HG03442 (cell line): ENCODE results near the gene CELA2A.
"Not testable (repeated sequence)": the region's sequence is repeated elsewhere in the genome, so short reads cannot be mapped to it uniquely, and the experiment has no call there.

Source experiments
- ATAC-seq: cut with Tn5 transposase; IDR thresholded peaks from one replicate; pipeline ENCODE4 v1.9.1; 2021; ENCODE audit warnings: mild to moderate bottlenecking, moderate library complexity; ENCODE audit not compliant: unreplicated experiment

Gene CELA2A

GRCh38 chr1:15466955-15467625, 10.6 kb downstream of the CELA2A start:
- ATAC-seq: not testable (repeated sequence)

DNA sequence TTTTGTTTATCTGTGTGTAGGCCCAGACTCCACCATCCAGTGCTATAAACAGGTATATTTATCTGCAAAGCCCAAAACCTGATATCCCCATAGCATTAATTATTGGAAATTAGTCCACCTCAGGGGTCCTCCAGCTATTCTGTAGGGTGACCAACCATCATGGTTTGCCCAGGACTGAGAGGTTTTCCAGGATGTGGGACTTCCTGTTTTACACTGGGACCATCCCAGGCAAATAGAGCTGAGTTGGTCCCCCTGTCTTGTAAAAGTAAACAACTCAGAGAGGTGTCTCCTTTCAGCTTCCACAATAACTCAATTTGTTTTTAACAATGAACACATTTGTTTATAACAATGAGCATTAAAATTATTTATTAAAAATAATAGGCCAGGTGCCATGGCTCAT, 11.6 kb downstream of the CELA2A start:
- no peak for ATAC-seq

GRCh38 chr1:15469361-15469760, 12.8 kb downstream of the CELA2A start:
- ATAC-seq: no peak

- not testable (repeated sequence) for ATAC-seq
These were observed 13.4 kb downstream of the CELA2A start for GRCh38 chr1:15469821-15470448.

- ATAC-seq: not testable (repeated sequence)
These were observed 14.5 kb downstream of the CELA2A start for GRCh38 chr1:15471067-15471466.

DNA sequence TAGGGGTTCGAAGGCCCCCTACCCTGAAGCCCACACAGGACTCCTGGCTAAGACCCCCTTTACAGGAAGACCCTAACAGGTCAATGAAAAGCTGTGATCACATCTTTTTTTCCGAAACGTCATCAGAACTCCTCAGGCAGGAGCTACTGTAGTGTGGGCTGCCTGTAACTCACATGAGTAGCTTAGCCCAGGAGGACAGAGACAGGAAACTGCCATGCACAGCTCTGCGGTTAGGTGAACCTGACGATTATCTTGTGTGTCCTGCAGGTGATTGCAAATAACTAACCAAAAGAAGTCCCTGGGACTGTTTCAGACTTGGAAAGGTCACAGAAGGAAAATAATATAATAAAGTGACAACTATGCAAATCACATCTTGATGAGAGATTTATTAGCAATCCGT, 15.2 kb downstream of the CELA2A start:
- ATAC-seq: not testable (repeated sequence)

GRCh38 chr1:15472587-15472986, 16.1 kb downstream of the CELA2A start:
- no peak for ATAC-seq

- ATAC-seq: no peak
These were observed 19.3 kb downstream of the CELA2A start, which contains the start of gene CELA2B for GRCh38 chr1:15475752-15476314. Gene CELA2B, plus strand, starts transcription at chr1:15476104. Its CDS starts 22 bp downstream, at chr1:15476126.

- ATAC-seq: no peak
These were observed 20.4 kb downstream of the CELA2A start for GRCh38 chr1:15476927-15477326.

DNA sequence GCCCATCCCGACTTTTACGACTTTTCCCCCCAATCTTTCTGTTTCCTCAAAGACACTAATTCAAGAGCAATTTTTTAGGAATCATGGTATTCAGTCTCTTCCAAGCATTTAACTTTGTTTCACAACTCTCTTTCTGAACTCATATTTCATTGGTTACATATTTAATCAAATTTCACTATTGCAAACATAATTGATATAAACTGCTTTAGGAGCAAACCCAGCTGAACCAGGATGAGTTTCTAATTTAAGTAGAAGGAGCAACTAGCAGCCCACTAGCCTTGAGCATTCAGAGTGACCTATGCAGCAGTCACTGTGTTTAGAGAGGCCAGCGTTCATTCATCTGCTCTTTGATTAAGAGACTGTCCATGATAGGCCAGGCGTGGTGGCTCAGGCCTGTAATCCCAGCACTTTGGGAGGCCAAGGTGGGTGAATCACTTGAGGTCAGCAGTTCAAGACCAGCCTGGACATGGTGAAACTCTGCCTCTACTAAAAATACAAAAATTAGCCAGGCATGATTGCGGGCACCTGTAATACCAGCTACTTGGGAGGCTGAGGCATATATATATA, 21.2 kb downstream of the CELA2A start:
- no peak for ATAC-seq

- ATAC-seq: no peak
These were observed 23.3 kb downstream of the CELA2A start for GRCh38 chr1:15479654-15480347.

GRCh38 chr1:15482455-15482854, 25.9 kb downstream of the CELA2A start:
- ATAC-seq: not testable (repeated sequence)

DNA sequence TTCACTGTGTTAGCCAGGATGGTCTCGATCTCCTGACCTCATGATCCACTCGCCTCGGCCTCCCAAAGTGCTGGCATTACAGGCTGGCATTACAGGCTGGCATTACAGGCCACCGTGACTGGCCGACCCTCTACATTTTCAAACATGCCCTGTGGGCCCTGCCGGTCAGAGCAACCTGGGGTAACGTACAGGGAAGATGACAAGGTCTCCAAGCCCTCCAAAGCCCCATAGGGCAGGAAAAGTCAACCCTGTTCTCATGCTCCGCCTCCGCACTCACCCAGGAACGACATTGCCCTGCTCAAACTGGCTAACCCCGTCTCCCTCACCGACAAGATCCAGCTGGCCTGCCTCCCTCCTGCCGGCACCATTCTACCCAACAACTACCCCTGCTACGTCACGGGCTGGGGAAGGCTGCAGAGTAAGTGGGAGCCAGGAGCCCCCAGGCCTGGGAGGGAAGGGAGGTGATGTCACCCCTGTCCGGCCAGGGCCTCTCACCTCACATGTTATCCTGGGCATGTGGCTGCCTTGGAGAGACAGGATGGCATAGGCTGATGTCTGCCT, 26.5 kb downstream of the CELA2A start:
- ATAC-seq: not testable (repeated sequence)

DNA sequence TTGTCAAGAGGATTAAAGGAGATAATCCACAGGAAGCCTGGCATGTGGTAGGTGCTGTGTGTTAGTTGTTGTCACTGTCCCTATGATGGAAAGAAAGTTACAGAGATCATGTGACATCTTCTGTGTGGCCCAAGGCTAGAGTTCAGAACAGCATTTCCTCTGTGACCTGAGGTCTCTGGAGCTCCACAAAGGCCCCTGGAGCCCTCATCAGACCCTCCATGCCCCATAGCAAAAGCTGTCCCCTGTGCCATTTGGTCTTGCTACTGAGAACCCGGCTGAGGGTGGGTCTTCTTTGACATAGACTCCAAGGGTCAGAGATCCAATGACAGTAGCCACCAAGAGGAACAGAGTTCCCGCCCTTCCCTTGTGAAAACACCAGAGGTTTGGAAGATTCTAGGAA, 27.4 kb downstream of the CELA2A start:
- ATAC-seq: no peak

- ATAC-seq: not testable (repeated sequence)
These were observed 27.9 kb downstream of the CELA2A start for GRCh38 chr1:15484443-15484842.

DNA sequence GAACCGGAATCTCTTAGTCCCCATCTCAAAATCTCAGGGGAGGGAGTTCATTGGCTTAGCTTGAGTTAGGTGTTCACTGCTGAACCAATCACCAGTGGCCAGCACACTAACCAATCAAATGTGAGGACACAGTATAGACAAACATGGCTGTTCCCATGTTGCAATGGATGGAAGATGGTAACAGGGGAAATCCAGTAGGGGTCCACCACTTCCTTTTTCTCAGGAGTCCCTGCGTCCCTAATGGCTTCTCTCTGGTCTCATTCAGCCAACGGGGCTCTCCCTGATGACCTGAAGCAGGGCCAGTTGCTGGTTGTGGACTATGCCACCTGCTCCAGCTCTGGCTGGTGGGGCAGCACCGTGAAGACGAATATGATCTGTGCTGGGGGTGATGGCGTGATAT, 29.1 kb downstream of the CELA2A start:
- ATAC-seq: no peak

- not testable (repeated sequence) for ATAC-seq
These were observed 30.5 kb downstream of the CELA2A start for GRCh38 chr1:15486844-15487610.

DNA sequence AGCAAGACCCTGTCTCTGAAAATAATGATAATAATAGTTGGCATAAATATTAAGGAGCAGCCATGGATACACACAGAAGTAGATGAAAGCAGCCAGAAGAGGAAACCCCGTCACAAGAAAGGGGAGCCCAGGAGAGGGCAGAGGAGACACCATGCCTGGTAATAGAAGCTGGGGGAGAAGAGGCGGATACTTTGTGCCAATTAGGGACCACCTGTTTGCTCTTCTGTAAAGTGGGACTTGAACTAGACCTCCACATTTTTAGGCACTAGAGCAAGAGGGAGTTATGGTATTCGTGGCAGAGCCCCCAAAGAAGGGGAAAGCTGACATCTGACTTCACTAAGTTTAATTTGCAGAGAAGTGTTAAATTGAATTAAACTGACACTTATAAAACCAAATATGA, 31.8 kb downstream of the CELA2A start:
- ATAC-seq: no peak

- no peak for ATAC-seq
These were observed 32.7 kb downstream of the CELA2A start for GRCh38 chr1:15489052-15489736.

DNA sequence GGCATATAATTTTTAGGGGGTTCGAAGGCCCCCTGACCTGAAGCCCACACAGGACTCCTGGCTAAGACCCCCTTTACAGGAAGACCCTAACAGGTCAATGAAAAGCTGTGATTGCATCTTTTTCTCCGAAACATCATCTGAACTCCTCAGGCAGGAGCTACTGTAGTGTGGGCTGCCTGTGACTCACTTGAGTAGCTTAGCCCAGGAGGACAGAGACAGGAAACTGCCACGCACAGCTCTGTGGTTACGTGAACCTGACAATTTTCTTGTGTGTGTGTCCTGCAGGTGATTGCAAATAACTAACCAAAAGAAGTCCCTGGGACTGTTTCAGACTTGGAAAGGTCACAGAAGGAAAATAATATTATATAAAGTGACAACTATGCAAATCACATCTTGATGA, 34.5 kb downstream of the CELA2A start:
- not testable (repeated sequence) for ATAC-seq
